Body of pancreas (tissue), 4 donors: ENCODE measurements around the gene ITIH3. TPM values are rescaled to one million over a fixed set of nuclear protein-coding genes. Genes with fewer than 3 reads are reported as not detected.
A peak's percentile ranks its signal among the peaks of the same experiment; 100 is the strongest.

ENCODE experiments used
- ATAC-seq: fragments of 150-250 bp; one replicate; pipeline ENCODE4 v1.9.1; 2016
- DNase-seq, 4 donors: peaks; one replicate each; pipeline ENCODE4 v3.0.0-alpha.2; 2019
- H3K27ac ChIP-seq, 4 donors: fragments of 200-600 bp; sonication (generic); 1 replicate in 3 of 4; 2 replicates in 1 of 4; pipeline versions ENCODE4 v1.5.1 to v1.6.1; 2016 to 2019; ENCODE audit warnings: mild to moderate bottlenecking in 1 of 4, mixed read lengths in 1 of 4, moderate library complexity in 1 of 4
- H3K27me3 ChIP-seq, 2 donors: fragments of 200-600 bp; sonication (generic); one replicate each; pipeline ENCODE4 v1.6.0; 2016; ENCODE audit warnings: mild to moderate bottlenecking in 1 of 2
- H3K36me3 ChIP-seq, 2 donors: fragments of 200-600 bp; sonication (generic); replicated peaks in 1 of 2; 2 replicates each; pipeline ENCODE4 v1.5.1; 2016; ENCODE audit warnings: low read depth in 2 of 2; ENCODE audit not compliant: insufficient read depth in 1 of 2
- H3K4me1 ChIP-seq: fragments of 200-600 bp; sonication (generic); one replicate; pipeline ENCODE4 v1.6.0; 2016
- H3K4me3 ChIP-seq, 2 donors: fragments of 200-600 bp; sonication (generic); 1 replicate in 1 of 2; 2 replicates in 1 of 2; pipeline ENCODE4 v1.5.1; 2016 to 2019
- H3K9me3 ChIP-seq, 3 donors: fragments of 200-600 bp; sonication (generic); 1 replicate in 2 of 3; 2 replicates in 1 of 3; pipeline ENCODE4 v1.5.1; 2016
- POLR2A ChIP-seq, 3 donors: fragments of 450-650 bp; IDR thresholded peaks; one replicate each; pipeline ENCODE4 v1.6.1; 2016; ENCODE audit warnings: antibody characterized with exemption in 3 of 3, mild to moderate bottlenecking in 2 of 3
- WGBS, 2 donors: methylation state at CpG; one replicate each; pipeline ENCODE4 v1.1.5; 2017; 5-methylcytosine and 5-hydroxymethylcytosine counted together
- intact Hi-C: fragments of 100-400 bp; cut with DNase I; formaldehyde crosslinking; loops from one replicate; pipeline ENCODE4 v1.15.1; 2023
- total RNA-seq, 2 donors: library from RNA; depleted of rRNA; stranded (reverse); fragments of >200 nt; gene quantifications; one replicate each; pipeline ENCODE4 v1.1.0, GENCODE V29; 2016
- TF ChIP-seq, protein P1 (sequence below), 7 experiments: fragments of 450-650 bp in 4 of 7; fragments of 200-600 bp in 3 of 7; sonication (generic) in 3 of 7; IDR thresholded peaks; one replicate each; pipeline ENCODE4 v1.5.1; 2016 to 2019; ENCODE audit warnings: antibody characterized with exemption in 7 of 7

The ITIH3 gene
- total RNA-seq, 2 donors from 2014 or later, result 1.6 TPM; not detected in 1

- no peak for TF ChIP-seq POLR2A (IDR thresholded peaks at IDR 0.05)
- TF ChIP-seq, protein P1, sequence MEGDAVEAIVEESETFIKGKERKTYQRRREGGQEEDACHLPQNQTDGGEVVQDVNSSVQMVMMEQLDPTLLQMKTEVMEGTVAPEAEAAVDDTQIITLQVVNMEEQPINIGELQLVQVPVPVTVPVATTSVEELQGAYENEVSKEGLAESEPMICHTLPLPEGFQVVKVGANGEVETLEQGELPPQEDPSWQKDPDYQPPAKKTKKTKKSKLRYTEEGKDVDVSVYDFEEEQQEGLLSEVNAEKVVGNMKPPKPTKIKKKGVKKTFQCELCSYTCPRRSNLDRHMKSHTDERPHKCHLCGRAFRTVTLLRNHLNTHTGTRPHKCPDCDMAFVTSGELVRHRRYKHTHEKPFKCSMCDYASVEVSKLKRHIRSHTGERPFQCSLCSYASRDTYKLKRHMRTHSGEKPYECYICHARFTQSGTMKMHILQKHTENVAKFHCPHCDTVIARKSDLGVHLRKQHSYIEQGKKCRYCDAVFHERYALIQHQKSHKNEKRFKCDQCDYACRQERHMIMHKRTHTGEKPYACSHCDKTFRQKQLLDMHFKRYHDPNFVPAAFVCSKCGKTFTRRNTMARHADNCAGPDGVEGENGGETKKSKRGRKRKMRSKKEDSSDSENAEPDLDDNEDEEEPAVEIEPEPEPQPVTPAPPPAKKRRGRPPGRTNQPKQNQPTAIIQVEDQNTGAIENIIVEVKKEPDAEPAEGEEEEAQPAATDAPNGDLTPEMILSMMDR (IDR thresholded peaks at IDR 0.05), result no peak
Observed at GRCh38 chr3:52777127-52777958, 17.3 kb upstream of the ITIH3 start, which contains the start of gene ITIH1. Gene ITIH1, plus strand, starts transcription at chr3:52777599. Its CDS starts 17 bp downstream, at chr3:52777616.

DNA sequence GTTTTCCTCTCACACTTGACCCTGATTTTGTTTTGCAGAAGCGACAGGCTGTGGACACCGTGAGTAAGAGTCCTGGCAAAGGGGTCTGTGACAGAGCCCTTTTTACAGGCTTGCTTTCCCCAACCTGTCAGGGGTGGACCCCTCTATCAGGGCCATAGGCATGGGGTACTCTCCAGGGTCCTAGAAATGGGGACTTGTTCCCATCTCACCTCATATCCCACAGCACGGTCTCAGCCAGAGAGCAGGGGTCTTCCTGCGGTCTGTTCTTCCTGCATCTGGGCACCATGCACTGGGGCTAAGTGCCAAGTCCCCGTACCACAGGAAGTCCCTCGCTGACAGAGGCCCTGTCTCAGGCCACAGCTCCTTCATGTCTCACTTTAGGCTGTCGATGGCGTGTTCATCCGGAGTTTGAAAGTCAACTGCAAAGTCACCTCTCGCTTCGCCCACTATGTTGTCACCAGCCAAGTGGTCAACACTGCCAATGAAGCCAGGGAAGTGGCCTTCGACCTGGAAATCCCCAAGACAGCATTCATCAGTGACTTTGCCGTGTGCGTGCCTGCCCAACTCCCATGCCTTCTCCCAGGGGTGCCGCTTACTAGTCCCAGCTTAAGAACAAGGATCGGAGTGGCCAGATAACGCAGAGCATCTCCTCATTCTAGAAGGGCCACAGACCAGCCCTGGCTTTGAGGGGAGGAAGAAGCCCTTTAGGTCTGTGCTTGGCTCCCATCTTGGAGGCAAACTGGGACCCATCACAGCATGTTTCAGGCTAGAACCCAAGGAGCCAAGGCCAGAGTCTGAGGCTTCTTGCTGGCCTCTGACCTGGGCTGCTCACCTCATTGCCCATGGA is 16.4 kb upstream of the ITIH3 start:
- 83 to 90% methylated on average over 13 to 17 of the region's 17 CpGs for whole genome bisulfite sequencing, 2 donors
- ATAC-seq, result no peak

More at GRCh38 chr3:52777127-52777958, 17.3 kb upstream of the ITIH3 start, which contains the start of gene ITIH1:
- ATAC-seq, result no peak
- Histone ChIP-seq H3K4me1 (peaks cover 10% of the 10 kb centered on the region), H3K27ac (no peak within 1 kb of the TSS), H3K27me3 (no peaks in the 10 kb centered on the region), H3K36me3 (no peaks in the 10 kb centered on the region), H3K9me3 (no peaks in the 10 kb centered on the region), H3K4me3 (no peak within 1 kb of the TSS)
- no peak for DNase-seq
- WGBS, 2 donors, result 50 to 70% methylated on average over 8 to 12 of the region's 12 CpGs
- intact Hi-C loops, result no loop called here

GRCh38 chr3:52779011-52779836 is 15.4 kb upstream of the ITIH3 start:
- H3K9me3 ChIP-seq, result no peaks in the 10 kb centered on the region
- no peaks in the 10 kb centered on the region for H3K36me3 ChIP-seq
- H3K4me1 ChIP-seq, result peaks cover 10% of the 10 kb centered on the region
- intact Hi-C loops, result no loop called here
- no peak for TF ChIP-seq POLR2A (IDR thresholded peaks at IDR 0.05)
- TF ChIP-seq, protein P1 (IDR thresholded peaks at IDR 0.05), result no peak
- WGBS, 2 donors, result 74% methylated on average over 6 to 11 of the region's 11 CpGs
- ATAC-seq, result no peak
- no peak overlapping the region for H3K4me3 ChIP-seq
- no peak overlapping the region for H3K27ac ChIP-seq
- no peaks in the 10 kb centered on the region for H3K27me3 ChIP-seq
- peak in 1 of 4 donors; percentile 3 for DNase-seq

More for the DNA sequence above, 16.4 kb upstream of the ITIH3 start:
- peak in 1 of 4 donors; percentile 5 for DNase-seq
- H3K27ac ChIP-seq, result no peak overlapping the region
- peaks cover 10% of the 10 kb centered on the region for H3K4me1 ChIP-seq
- intact Hi-C loops, result no loop called here
- no peaks in the 10 kb centered on the region for H3K9me3 ChIP-seq
- H3K4me3 ChIP-seq, result no peak overlapping the region
- H3K36me3 ChIP-seq, result no peaks in the 10 kb centered on the region
- TF ChIP-seq POLR2A (IDR thresholded peaks at IDR 0.05), result no peak
- TF ChIP-seq, protein P1 (IDR thresholded peaks at IDR 0.05), result no peak
- H3K27me3 ChIP-seq, result no peaks in the 10 kb centered on the region

DNA sequence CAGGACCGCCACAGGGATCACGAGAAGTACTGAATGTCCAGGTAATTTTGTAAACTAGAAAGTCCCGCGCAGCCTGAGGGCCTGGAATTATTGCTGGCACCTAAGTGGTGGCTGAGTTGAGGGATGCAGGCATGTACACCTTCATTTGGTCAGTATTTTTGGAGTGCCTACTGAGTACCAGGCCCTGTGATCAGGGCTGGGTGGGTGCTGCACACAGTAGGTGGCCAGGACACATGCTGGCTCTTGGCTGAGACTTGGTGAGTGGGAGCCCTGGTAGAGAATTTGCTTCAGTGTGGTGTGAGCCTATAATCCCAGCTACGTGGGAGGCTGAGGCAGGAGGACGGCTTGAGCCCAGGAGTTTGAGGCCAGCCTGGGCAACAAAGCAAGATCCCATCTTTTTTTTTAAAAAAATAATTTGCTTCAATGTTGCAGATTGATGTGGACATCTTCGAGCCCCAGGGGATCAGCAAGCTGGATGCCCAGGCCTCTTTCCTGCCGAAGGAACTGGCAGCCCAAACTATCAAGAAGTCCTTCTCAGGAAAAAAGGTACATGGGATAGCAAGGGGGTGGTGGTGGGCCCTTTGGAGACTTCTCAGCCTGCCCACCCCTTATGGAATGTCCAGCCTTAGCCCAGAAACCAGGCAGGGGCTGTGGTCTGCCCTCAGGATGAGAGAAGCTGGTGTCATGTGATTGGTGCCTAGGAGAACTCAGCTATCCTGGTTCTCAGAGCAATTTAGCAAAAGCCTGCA is 14.6 kb upstream of the ITIH3 start:
- 78 to 80% methylated on average over 8 of the region's 8 CpGs for WGBS, 2 donors
- no peak for TF ChIP-seq POLR2A (IDR thresholded peaks at IDR 0.05)
- TF ChIP-seq, protein P1 (IDR thresholded peaks at IDR 0.05), result no peak
- DNase-seq, result peak in 1 of 4 donors; percentile 2
- Histone ChIP-seq H3K27me3 (no peaks in the 10 kb centered on the region), H3K36me3 (no peaks in the 10 kb centered on the region), H3K4me3 (no peak overlapping the region), H3K4me1 (peaks cover 10% of the 10 kb centered on the region), H3K9me3 (no peaks in the 10 kb centered on the region), H3K27ac (no peak overlapping the region)
- intact Hi-C loops, result no loop called here
- no peak for ATAC-seq
